IPS-20b (cell line): Measurements from ENCODE around the gene RPAIN.

ENCODE experiments used
- H3K27ac ChIP-seq: one replicate; pipeline ENCODE4 v1.5.1; 2013; ENCODE audit warnings: low read length
- H3K27me3 ChIP-seq: 2 replicates; pipeline ENCODE4 v1.6.1; 2013; ENCODE audit warnings: mild to moderate bottlenecking, low read length, inconsistent platforms; ENCODE audit not compliant: insufficient read depth
- H3K36me3 ChIP-seq: 2 replicates; pipeline ENCODE4 v1.6.1; 2013; ENCODE audit warnings: low read depth, mild to moderate bottlenecking, inconsistent platforms, low read length, moderate library complexity; ENCODE audit not compliant: insufficient read depth
- H3K4me1 ChIP-seq: 2 replicates; pipeline ENCODE4 v1.6.1; 2013; ENCODE audit warnings: mild to moderate bottlenecking, control low read depth, inconsistent platforms, low read length, moderate library complexity; ENCODE audit not compliant: insufficient read depth
- H3K4me3 ChIP-seq: 2 replicates; pipeline ENCODE4 v1.5.1; 2013; ENCODE audit warnings: mild to moderate bottlenecking, low read length, inconsistent platforms
- H3K9ac ChIP-seq: 2 replicates; pipeline ENCODE4 v1.6.1; 2013; ENCODE audit warnings: low read depth, mild to moderate bottlenecking, inconsistent platforms, low read length, moderate library complexity
- H3K9me3 ChIP-seq: 2 replicates; pipeline ENCODE4 v1.6.1; 2013; ENCODE audit warnings: mild to moderate bottlenecking, low read depth, low read length, inconsistent platforms; ENCODE audit not compliant: insufficient read depth

The RPAIN gene

DNA sequence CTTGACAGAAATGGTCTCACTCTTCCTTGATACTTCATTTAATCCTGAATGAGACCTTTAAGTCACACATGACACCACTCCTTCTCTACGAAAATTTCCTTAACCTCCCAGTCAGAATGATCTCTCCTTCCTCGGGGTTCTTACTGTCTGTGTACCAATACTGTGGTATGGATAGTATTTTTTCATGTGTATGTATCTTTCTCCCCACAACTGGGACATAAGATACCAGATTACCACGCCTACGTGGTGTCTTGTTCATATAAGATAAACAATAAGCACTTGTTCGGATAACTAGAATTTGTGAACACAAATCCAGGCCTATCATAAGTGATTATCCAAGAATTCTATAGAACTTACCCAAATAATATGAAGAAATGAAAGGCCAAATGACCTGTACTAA is 11.8 kb upstream of the RPAIN start:
- no peaks in the 10 kb centered on the region for H3K27me3 ChIP-seq
- no peaks in the 10 kb centered on the region for H3K9me3 ChIP-seq
- no peak overlapping the region for H3K9ac ChIP-seq
- no peak overlapping the region for H3K27ac ChIP-seq
- H3K4me1 ChIP-seq: no peaks in the 10 kb centered on the region
- H3K4me3 ChIP-seq: no peak overlapping the region
- H3K36me3 ChIP-seq: peaks cover 97% of the 10 kb centered on the region

- no peaks in the 10 kb centered on the region for H3K4me1 ChIP-seq
- no peak overlapping the region for H3K27ac ChIP-seq
- no peak overlapping the region for H3K9ac ChIP-seq
- H3K36me3 ChIP-seq: peaks cover 96% of the 10 kb centered on the region
- no peaks in the 10 kb centered on the region for H3K27me3 ChIP-seq
- H3K4me3 ChIP-seq: no peak overlapping the region
- H3K9me3 ChIP-seq: no peaks in the 10 kb centered on the region
These were observed 9.2 kb upstream of the RPAIN start for GRCh38 chr17:5410594-5411272.

- no peak overlapping the region for H3K9ac ChIP-seq
- H3K27me3 ChIP-seq: no peaks in the 10 kb centered on the region
- no peak overlapping the region for H3K4me3 ChIP-seq
- H3K4me1 ChIP-seq: no peaks in the 10 kb centered on the region
- peaks cover 83% of the 10 kb centered on the region for H3K36me3 ChIP-seq
- H3K27ac ChIP-seq: no peak overlapping the region
- H3K9me3 ChIP-seq: no peaks in the 10 kb centered on the region
These were observed 6.3 kb upstream of the RPAIN start for GRCh38 chr17:5413682-5414081.

GRCh38 chr17:5416901-5417300 is 3.1 kb upstream of the RPAIN start:
- Histone ChIP-seq H3K36me3 (peaks cover 60% of the 10 kb centered on the region), H3K4me1 (no peaks in the 10 kb centered on the region), H3K27ac (no peak overlapping the region), H3K9ac (no peak overlapping the region), H3K4me3 (peak overlapping the region; percentile 9; the same call in 1 of the 2 replicates), H3K27me3 (no peaks in the 10 kb centered on the region), H3K9me3 (no peaks in the 10 kb centered on the region)

- Histone ChIP-seq H3K36me3 (peaks cover 60% of the 10 kb centered on the region), H3K4me1 (no peaks in the 10 kb centered on the region), H3K27me3 (no peaks in the 10 kb centered on the region), H3K4me3 (peak overlapping the region; percentile 100), H3K27ac (peak overlapping the region; percentile 82), H3K9me3 (no peaks in the 10 kb centered on the region), H3K9ac (peak overlapping the region; percentile 93)
These were observed 1.1 kb upstream of the RPAIN start for GRCh38 chr17:5418858-5419355.

- Histone ChIP-seq H3K4me1 (no peaks in the 10 kb centered on the region), H3K27me3 (no peaks in the 10 kb centered on the region), H3K27ac (peak within 1 kb of the TSS; percentile 96), H3K4me3 (peak within 1 kb of the TSS; percentile 100), H3K36me3 (peaks cover 60% of the 10 kb centered on the region), H3K9ac (peak within 1 kb of the TSS; percentile 99), H3K9me3 (no peaks in the 10 kb centered on the region)
These were observed 525 bp upstream of the RPAIN start, which contains the start of gene NUP88 for GRCh38 chr17:5419356-5419958. NUP88 (minus strand) TSS chr17:5419662; CDS start chr17:5419650, 12 bp downstream.

DNA sequence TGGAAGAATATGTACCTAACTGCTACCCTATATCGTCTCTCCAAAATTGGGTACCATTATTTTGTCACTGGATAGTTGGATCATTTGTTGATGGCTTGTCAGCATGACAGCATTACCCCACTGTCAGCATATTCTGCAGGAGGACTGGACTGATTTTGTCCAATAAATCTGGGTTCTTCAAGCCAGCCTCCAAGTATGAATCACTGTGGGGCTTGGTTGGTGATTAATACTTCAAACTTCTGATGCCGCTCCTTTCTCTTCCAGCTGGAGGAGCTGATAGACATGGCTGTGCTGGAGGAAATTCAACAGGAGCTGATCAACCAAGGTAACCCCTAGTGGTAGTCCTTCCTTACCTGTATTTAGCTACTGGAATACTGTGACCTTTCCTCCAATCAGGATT is 2.5 kb downstream of the RPAIN start:
- H3K36me3 ChIP-seq: peaks cover 65% of the 10 kb centered on the region
- H3K4me3 ChIP-seq: no peak overlapping the region
- H3K4me1 ChIP-seq: no peaks in the 10 kb centered on the region
- no peaks in the 10 kb centered on the region for H3K9me3 ChIP-seq
- H3K9ac ChIP-seq: no peak overlapping the region
- H3K27ac ChIP-seq: no peak overlapping the region
- H3K27me3 ChIP-seq: no peaks in the 10 kb centered on the region

GRCh38 chr17:5424909-5425308 is 4.9 kb downstream of the RPAIN start:
- H3K9ac ChIP-seq: no peak overlapping the region
- H3K27ac ChIP-seq: no peak overlapping the region
- no peaks in the 10 kb centered on the region for H3K4me1 ChIP-seq
- no peaks in the 10 kb centered on the region for H3K27me3 ChIP-seq
- H3K9me3 ChIP-seq: no peaks in the 10 kb centered on the region
- no peak overlapping the region for H3K4me3 ChIP-seq
- H3K36me3 ChIP-seq: peaks cover 88% of the 10 kb centered on the region

- Histone ChIP-seq H3K9ac (no peak overlapping the region; the same call in 1 of the 2 replicates), H3K4me3 (no peak overlapping the region), H3K27me3 (no peaks in the 10 kb centered on the region), H3K9me3 (no peaks in the 10 kb centered on the region), H3K4me1 (no peaks in the 10 kb centered on the region), H3K36me3 (peaks cover 96% of the 10 kb centered on the region), H3K27ac (no peak overlapping the region)
These were observed 5.8 kb downstream of the RPAIN start for GRCh38 chr17:5425826-5426225.

GRCh38 chr17:5429191-5429887 is 9.4 kb downstream of the RPAIN start:
- H3K4me3 ChIP-seq: no peak overlapping the region
- no peaks in the 10 kb centered on the region for H3K4me1 ChIP-seq
- H3K27me3 ChIP-seq: no peaks in the 10 kb centered on the region
- peaks cover 97% of the 10 kb centered on the region for H3K36me3 ChIP-seq
- no peak overlapping the region for H3K27ac ChIP-seq
- no peak overlapping the region for H3K9ac ChIP-seq
- no peaks in the 10 kb centered on the region for H3K9me3 ChIP-seq

DNA sequence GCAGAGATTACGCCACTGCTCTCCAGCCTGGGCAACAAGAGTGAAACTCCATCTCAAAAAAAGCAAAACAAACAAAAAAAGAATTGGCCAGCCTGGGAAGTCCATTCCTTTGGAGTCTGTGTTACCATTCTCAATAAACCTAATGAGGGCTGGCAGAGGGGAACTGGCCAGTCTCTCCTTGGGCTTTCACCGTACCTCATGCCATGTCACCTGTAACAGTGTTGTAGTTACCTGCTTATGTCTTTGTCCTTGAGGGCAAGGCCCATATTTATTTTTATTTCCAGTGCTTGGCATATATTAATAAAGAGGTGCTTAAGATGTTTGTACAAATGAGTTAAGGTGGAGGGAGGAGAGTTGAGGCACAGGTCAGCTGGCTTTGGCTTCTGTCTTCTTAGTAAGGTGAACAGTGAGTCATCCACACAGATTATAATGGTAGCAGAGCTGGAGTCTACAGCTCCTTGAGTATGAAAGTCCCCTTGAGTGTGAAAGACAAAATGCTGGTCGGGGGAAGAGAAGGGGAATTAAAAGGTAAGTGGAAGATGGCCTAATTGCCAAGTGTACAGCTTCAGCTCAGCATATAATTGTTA is 10.5 kb downstream of the RPAIN start:
- Histone ChIP-seq H3K9me3 (no peaks in the 10 kb centered on the region), H3K9ac (no peak overlapping the region), H3K36me3 (peaks cover 97% of the 10 kb centered on the region), H3K4me1 (no peaks in the 10 kb centered on the region), H3K27me3 (no peaks in the 10 kb centered on the region), H3K4me3 (no peak overlapping the region), H3K27ac (no peak overlapping the region)
